ENCODE results near the gene RILP. TPM values are rescaled to one million over a fixed set of nuclear protein-coding genes. Genes with fewer than 3 reads are reported as not detected.

The RILP gene
- total RNA-seq, 1 experiment from 2014 or later: 11.6 TPM

DNA sequence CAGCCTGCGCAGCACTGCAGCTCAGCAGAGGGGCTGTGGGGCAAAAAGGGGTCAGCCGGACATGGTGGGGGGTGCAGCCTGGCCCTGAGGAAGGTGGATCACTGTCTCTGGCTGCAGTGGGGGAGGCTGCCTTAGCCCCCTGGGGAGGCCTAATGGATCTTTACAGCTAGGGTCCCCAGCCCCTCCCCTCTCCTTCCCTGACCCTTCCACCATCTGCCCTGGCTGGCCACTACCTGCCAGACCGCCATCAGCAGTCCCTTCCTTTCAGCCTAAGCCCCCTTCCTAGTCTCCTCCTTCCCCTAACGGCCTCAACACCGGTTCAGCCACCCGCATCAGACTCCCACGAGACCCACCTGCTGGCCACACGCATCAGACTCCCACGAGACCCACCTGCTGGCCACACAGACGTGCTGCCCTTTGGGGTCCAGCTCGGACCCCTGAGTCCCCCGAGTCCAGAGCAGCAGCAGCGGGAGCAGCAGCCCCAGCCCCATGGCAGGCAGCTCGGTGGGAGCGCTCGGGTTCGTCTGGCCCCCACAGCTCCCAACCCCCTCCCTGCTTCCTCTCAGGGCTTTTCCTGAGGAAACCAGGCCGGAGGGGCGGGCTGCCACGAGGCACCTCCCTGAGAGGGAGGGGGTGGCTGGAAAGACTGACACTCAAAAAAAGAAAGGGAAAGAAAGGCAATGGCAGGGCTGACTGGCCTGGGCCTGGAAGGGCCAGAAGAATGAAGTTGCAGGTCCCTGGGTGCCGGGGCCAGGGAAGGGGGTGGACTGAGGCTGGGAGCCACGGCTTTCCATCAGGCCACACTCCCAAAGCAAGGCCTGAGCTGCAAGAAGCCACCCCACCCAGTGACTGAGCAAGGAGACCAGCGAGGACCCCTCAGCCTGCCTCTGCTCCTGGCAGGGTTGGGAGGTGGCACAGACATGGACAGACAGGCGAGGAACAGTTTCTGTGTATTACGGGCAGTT lies 4.2 kb downstream of the RILP start, which contains the start of gene SCARF1:
TSS of gene SCARF1 (minus strand) at position 526 of the 965 bp plus-strand sequence. CDS start at position 491, 35 bp downstream.
- H3K4me3 ChIP-seq (replicated peaks in 1 of 2; ENCODE audit: low read depth in 1 of 2, low read length in 2 of 2): no peak within 1 kb of the TSS
- no peaks in the 10 kb centered on the region for H3K79me2 ChIP-seq (ENCODE audit: insufficient read depth, low read length)
- no peaks in the 10 kb centered on the region for H3K27me3 ChIP-seq (ENCODE audit: insufficient read depth, low read length)
- no peaks in the 10 kb centered on the region for H3K9me3 ChIP-seq (ENCODE audit: control insufficient read depth in 1 of 2, insufficient read depth in 1 of 2, low read depth in 1 of 2, low read length in 2 of 2)
- intact Hi-C loops (cut with micrococcal nuclease): loop anchor here (5.0 kb wide), 1 partner anchor 388 kb away; no protein-coding TSS in a partner anchor
- TF ChIP-seq EZH2phosphoT487 (IDR thresholded peaks at IDR 0.05; ENCODE audit: borderline replicate concordance) (no peak), ELF1 (IDR thresholded peaks at IDR 0.05; ENCODE audit: borderline replicate concordance, low read depth) (no peak), EZH2 (IDR thresholded peaks at IDR 0.05) (no peak), SRF (IDR thresholded peaks at IDR 0.05; ENCODE audit: low read depth) (no peak), ZNF274 (IDR thresholded peaks at IDR 0.05; ENCODE audit: low read depth, low read length) (no peak), YY1 (IDR thresholded peaks at IDR 0.05; ENCODE audit: extremely low read depth, insufficient replicate concordance, low read depth, low read length) (no peak), EGR1 (IDR thresholded peaks at IDR 0.05; ENCODE audit: low read depth) (no peak), JUND (IDR thresholded peaks at IDR 0.05) (no peak), TCF7L2 (IDR thresholded peaks at IDR 0.05; ENCODE audit: borderline replicate concordance, extremely low read depth, insufficient read depth, insufficient read length) (no peak), RAD21 (IDR thresholded peaks at IDR 0.05; ENCODE audit: low read depth) (no peak), SP1 (IDR thresholded peaks at IDR 0.05; ENCODE audit: low read depth) (no peak)
- TF ChIP-seq, protein P1, sequence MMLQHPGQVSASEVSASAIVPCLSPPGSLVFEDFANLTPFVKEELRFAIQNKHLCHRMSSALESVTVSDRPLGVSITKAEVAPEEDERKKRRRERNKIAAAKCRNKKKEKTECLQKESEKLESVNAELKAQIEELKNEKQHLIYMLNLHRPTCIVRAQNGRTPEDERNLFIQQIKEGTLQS (IDR thresholded peaks at IDR 0.05): no peak
- TF ChIP-seq, protein P2, sequence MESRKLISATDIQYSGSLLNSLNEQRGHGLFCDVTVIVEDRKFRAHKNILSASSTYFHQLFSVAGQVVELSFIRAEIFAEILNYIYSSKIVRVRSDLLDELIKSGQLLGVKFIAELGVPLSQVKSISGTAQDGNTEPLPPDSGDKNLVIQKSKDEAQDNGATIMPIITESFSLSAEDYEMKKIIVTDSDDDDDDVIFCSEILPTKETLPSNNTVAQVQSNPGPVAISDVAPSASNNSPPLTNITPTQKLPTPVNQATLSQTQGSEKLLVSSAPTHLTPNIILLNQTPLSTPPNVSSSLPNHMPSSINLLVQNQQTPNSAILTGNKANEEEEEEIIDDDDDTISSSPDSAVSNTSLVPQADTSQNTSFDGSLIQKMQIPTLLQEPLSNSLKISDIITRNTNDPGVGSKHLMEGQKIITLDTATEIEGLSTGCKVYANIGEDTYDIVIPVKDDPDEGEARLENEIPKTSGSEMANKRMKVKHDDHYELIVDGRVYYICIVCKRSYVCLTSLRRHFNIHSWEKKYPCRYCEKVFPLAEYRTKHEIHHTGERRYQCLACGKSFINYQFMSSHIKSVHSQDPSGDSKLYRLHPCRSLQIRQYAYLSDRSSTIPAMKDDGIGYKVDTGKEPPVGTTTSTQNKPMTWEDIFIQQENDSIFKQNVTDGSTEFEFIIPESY (IDR thresholded peaks at IDR 0.05; ENCODE audit: extremely low read depth, insufficient replicate concordance, low read length): no peak
- TF ChIP-seq, protein P3, sequence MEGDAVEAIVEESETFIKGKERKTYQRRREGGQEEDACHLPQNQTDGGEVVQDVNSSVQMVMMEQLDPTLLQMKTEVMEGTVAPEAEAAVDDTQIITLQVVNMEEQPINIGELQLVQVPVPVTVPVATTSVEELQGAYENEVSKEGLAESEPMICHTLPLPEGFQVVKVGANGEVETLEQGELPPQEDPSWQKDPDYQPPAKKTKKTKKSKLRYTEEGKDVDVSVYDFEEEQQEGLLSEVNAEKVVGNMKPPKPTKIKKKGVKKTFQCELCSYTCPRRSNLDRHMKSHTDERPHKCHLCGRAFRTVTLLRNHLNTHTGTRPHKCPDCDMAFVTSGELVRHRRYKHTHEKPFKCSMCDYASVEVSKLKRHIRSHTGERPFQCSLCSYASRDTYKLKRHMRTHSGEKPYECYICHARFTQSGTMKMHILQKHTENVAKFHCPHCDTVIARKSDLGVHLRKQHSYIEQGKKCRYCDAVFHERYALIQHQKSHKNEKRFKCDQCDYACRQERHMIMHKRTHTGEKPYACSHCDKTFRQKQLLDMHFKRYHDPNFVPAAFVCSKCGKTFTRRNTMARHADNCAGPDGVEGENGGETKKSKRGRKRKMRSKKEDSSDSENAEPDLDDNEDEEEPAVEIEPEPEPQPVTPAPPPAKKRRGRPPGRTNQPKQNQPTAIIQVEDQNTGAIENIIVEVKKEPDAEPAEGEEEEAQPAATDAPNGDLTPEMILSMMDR (IDR thresholded peaks at IDR 0.05 in 2 of 3, conservative IDR thresholded peaks at IDR 0.05 in 1 of 3; ENCODE audit: borderline replicate concordance in 1 of 3, insufficient read depth in 1 of 3, low read depth in 2 of 3, low read length in 2 of 3): no peak
- TF ChIP-seq, protein P4, sequence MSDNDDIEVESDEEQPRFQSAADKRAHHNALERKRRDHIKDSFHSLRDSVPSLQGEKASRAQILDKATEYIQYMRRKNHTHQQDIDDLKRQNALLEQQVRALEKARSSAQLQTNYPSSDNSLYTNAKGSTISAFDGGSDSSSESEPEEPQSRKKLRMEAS (IDR thresholded peaks at IDR 0.05): no peak
- H3K36me3 ChIP-seq (ENCODE audit: control insufficient read depth in 1 of 2, insufficient read depth in 2 of 2, low read length in 2 of 2): no peaks in the 10 kb centered on the region
- BruUV-seq (replicated peaks): no TSS peak
- ChIA-PET POLR2A (no interaction called here), CTCF (interaction anchor here (1.4 kb wide), 2 partner anchors 15 to 16 kb away, joined by 3 to 5 read pairs; partner anchors contain the start of gene SLC43A2), RAD21 (ENCODE audit: low non-redundant PET in 1 of 2, low total read pairs in 2 of 2, uncharacterized antibody in 2 of 2, unreplicated experiment in 2 of 2) (no interaction called here)
- peak within 1 kb of the TSS; percentile 65; the same call in 1 of the 2 replicates for H3K9ac ChIP-seq (ENCODE audit: low read length)
- H3K9me2 ChIP-seq (ENCODE audit: insufficient read depth): no peaks in the 10 kb centered on the region
- no peaks in the 10 kb centered on the region for H4K20me1 ChIP-seq (ENCODE audit: insufficient read depth)
- ATAC-seq: no peak
- DNase-seq (ENCODE audit: low read depth, low spot score): no peak
- peak within 1 kb of the TSS; percentile 93 for H3K4me2 ChIP-seq (ENCODE audit: low read length)
- H2AFZ ChIP-seq (ENCODE audit: low read depth, low read length, poor library complexity, severe bottlenecking): no peak within 1 kb of the TSS
- H3K27ac ChIP-seq (ENCODE audit: low read depth, low read length): no peak within 1 kb of the TSS
- peaks cover 27 to 52% of the 10 kb centered on the region in 2 experiments for H3K4me1 ChIP-seq (ENCODE audit: control insufficient read depth in 1 of 2, insufficient read depth in 2 of 2, low read length in 2 of 2)

All from HCT116 (cell line).